ENCODE measurements around the gene CCNB1IP1.
A peak's percentile ranks its signal among the peaks of the same experiment; 100 is the strongest.

Gene CCNB1IP1

DNA sequence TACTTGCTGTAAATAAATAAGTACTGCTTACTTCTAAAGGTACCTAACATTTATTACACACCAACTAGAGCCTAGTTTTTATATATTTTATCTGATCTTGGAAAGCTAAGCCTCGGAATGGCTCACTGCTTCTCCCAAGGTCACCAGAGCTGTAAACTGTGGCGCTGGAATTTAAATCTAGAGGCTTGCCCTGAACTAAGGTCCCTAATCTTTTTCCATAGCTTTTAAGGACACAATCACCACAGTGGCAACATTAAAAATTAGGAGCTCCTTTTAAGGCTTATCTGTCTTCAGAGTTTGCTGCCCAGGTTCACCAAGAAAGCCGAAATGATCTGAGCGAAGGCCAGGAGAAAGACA is 670 bp downstream of the CCNB1IP1 start:
- DNase-seq (ENCODE audit: extremely low spot score): no peak
- POLR2A ChIA-PET: interaction anchor here (0.6 to 9.7 kb wide), 8 partner anchors 10 to 351 kb away, joined by 3 to 162 read pairs (median 4); partner anchors contain the start of genes APEX1, OSGEP, PARP2 and PIP4P1
- TF ChIP-seq LEF1 (IDR thresholded peaks at IDR 0.05; ENCODE audit: borderline replicate concordance) (no peak), FOXM1 (IDR thresholded peaks at IDR 0.05; ENCODE audit: borderline replicate concordance) (no peak), BHLHE40 (IDR thresholded peaks at IDR 0.05; ENCODE audit: borderline replicate concordance) (no peak), ZNF384 (IDR thresholded peaks at IDR 0.05) (no peak), ELF4 (IDR thresholded peaks at IDR 0.05) (no peak), SP1 (IDR thresholded peaks at IDR 0.05) (no peak), HDGF (IDR thresholded peaks at IDR 0.05; ENCODE audit: borderline replicate concordance) (no peak), L3MBTL2 (conservative IDR thresholded peaks at IDR 0.05) (no peak), ARNT (IDR thresholded peaks at IDR 0.05) (no peak), SUZ12 (IDR thresholded peaks at IDR 0.05) (no peak)
- TF ChIP-seq, protein P1, sequence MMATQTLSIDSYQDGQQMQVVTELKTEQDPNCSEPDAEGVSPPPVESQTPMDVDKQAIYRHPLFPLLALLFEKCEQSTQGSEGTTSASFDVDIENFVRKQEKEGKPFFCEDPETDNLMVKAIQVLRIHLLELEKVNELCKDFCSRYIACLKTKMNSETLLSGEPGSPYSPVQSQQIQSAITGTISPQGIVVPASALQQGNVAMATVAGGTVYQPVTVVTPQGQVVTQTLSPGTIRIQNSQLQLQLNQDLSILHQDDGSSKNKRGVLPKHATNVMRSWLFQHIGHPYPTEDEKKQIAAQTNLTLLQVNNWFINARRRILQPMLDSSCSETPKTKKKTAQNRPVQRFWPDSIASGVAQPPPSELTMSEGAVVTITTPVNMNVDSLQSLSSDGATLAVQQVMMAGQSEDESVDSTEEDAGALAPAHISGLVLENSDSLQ (IDR thresholded peaks at IDR 0.05): no peak

DNA sequence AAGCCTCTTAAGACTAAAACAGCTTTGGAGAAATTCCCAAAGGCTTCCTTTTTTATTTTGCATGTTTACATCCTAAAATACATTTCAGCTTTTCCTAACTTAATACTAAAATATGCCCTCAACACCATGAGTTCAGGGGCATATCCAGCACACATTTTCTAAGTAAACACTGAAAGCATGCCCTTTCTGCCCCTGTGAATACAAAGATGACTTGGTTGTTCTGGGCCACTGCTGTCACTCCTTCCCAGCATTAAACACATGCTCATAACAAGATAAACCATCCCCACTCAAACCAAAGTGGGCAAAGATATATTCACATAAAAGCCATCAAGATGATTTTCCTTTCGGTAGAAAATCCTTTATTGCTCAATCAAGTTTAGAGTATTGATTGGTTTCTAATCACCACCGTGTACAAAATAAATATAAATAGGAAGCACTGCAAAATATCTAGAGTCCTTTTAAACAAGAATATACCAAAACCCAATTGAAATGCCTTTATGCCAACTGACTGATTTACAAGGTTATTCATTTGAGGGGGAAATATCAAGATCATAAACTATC is 1.9 kb downstream of the CCNB1IP1 start:
- no peak for DNase-seq (ENCODE audit: extremely low spot score)
- ChIA-PET CTCF (interaction anchor here (0.7 kb wide), 1 partner anchor 81 kb away, joined by 3 read pairs; no protein-coding TSS in a partner anchor), POLR2A (interaction anchor here (2.1 to 9.7 kb wide), 2 partner anchors 11 to 139 kb away, joined by 10 to 162 read pairs; partner anchors contain the start of genes PARP2 and PNP)
- TF ChIP-seq FOXM1 (IDR thresholded peaks at IDR 0.05; ENCODE audit: borderline replicate concordance) (no peak), SUZ12 (IDR thresholded peaks at IDR 0.05) (no peak), ELF4 (IDR thresholded peaks at IDR 0.05) (no peak)

More for the DNA sequence above, 670 bp downstream of the CCNB1IP1 start:
- CTCF ChIA-PET: interaction anchor here (1.0 to 1.9 kb wide), 2 partner anchors 9 to 83 kb away, joined by 3 to 4 read pairs; no protein-coding TSS in a partner anchor

DNA sequence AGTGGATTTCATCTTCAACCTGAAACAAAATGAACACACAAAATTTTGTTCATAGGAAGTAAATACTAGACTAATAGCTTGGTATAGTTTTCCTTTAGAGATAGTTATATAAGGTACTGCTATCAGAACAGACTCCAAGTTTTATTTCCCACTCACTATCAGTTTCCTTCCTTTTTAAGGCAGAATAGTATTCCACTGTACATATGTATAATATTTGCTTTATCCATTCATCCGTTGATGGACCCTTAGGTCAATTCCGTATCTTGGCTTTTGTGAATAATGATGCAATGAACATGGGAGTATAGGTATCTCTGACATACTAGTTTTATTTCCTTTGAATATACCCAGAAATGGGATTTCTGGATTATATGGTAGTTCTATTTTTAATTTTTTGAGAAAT is 3.7 kb downstream of the CCNB1IP1 start:
- TF ChIP-seq, protein P1 (IDR thresholded peaks at IDR 0.05): no peak
- no peak for TF ChIP-seq FOXM1 (IDR thresholded peaks at IDR 0.05; ENCODE audit: borderline replicate concordance)
- TF ChIP-seq BHLHE40 (IDR thresholded peaks at IDR 0.05; ENCODE audit: borderline replicate concordance): no peak
- no peak for TF ChIP-seq SUZ12 (IDR thresholded peaks at IDR 0.05)
- TF ChIP-seq FOXA1 (IDR thresholded peaks at IDR 0.05): no peak
- TF ChIP-seq ZNF384 (IDR thresholded peaks at IDR 0.05): no peak
- no peak for TF ChIP-seq L3MBTL2 (conservative IDR thresholded peaks at IDR 0.05)
- no peak for TF ChIP-seq ARNT (IDR thresholded peaks at IDR 0.05)
- TF ChIP-seq SP1 (IDR thresholded peaks at IDR 0.05): no peak
- TF ChIP-seq LEF1 (IDR thresholded peaks at IDR 0.05; ENCODE audit: borderline replicate concordance): no peak
- DNase-seq (ENCODE audit: extremely low spot score): no peak
- ChIA-PET POLR2A (interaction anchor here (0.6 to 9.7 kb wide), 2 partner anchors 9 to 13 kb away, joined by 3 to 162 read pairs; partner anchors contain the start of gene PARP2), CTCF (interaction anchor here (1.0 to 1.6 kb wide), 2 partner anchors 14 to 87 kb away, joined by 3 to 6 read pairs; partner anchors contain the start of gene PARP2)

DNA sequence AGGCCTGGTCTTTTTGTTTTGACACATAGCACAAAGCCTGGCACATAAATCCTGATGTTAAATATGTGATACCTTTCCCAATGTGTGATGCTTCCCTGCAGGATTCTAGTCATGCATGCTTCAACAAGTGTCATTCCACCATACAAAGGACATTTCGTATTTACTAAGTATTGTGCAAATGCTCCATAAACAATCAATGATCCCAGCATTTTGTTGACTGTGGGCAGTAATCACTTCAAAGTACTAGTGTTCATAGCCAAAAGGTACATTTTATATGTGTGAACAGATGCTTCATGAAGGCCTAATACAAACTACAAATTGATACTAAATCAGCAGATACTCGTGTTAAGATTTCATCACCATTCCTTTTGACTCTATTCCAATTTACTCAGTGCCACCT is 4.4 kb downstream of the CCNB1IP1 start:
- TF ChIP-seq ZNF384 (IDR thresholded peaks at IDR 0.05): no peak
- no peak for TF ChIP-seq FOXA1 (IDR thresholded peaks at IDR 0.05)
- no peak for TF ChIP-seq FOXM1 (IDR thresholded peaks at IDR 0.05; ENCODE audit: borderline replicate concordance)
- no peak for TF ChIP-seq HDGF (IDR thresholded peaks at IDR 0.05; ENCODE audit: borderline replicate concordance)
- TF ChIP-seq CTBP1 (IDR thresholded peaks at IDR 0.05; ENCODE audit: borderline replicate concordance): no peak
- ChIA-PET POLR2A (interaction anchor here (0.6 to 9.7 kb wide), 6 partner anchors 9 to 133 kb away, joined by 3 to 162 read pairs (median 3); partner anchors contain the start of genes APEX1, OSGEP, PARP2 and PIP4P1), CTCF (interaction anchor here (1.0 to 1.7 kb wide), 4 partner anchors 10 to 87 kb away, joined by 3 to 6 read pairs (median 6); partner anchors contain the start of gene PARP2)
- DNase-seq (ENCODE audit: extremely low spot score): no peak

DNA sequence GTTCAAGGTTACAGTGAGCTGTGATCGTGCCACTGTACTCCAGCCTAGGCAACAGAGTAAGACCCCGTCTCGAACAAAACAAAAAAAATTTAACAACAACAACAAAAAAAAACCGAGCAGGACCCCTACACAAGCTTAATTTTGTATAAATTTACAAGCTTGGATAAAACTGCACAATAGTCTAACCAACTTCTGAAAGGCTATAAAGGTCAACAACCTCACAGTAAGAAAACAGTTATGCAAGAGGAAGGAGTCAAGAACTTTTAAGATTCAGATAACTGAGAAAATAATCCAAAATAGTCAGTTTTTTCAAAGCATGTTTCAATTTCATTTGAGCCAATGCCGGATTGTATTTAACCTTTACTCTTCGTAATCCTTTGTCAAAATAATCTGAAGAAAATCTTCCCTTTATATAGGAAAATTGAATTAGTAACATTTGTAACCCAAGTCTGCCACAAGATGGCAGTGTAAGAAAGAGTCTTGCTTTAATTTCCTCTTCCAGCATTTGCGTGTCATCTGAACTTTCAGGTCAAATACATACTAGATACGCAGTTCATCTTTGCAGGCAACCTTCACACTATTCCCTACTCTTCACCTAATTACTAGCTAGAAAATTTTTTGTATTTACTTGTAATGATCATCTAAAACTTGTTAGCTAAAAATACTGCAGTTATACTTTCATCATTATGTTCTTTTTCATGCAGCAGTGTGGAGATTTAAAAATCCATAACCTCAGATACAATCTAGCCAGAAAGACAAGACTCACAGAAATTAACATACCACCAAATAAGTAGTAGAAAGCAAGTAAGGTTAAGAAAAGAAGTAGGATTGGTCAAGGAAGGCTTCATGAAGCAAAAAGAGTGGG is 5.8 kb downstream of the CCNB1IP1 start:
- DNase-seq (ENCODE audit: extremely low spot score): peak; percentile 35
- no peak for TF ChIP-seq SUZ12 (IDR thresholded peaks at IDR 0.05)
- TF ChIP-seq ZNF384 (IDR thresholded peaks at IDR 0.05): no peak
- ChIA-PET POLR2A (interaction anchor here (1.0 to 9.7 kb wide), 5 partner anchors 15 to 354 kb away, joined by 3 to 162 read pairs (median 4); partner anchors contain the start of genes APEX1, OSGEP and PARP2), CTCF (interaction anchor here (0.6 to 2.0 kb wide), 9 partner anchors 10 to 282 kb away, joined by 3 to 8 read pairs (median 4); partner anchors contain the start of gene PARP2)

DNA sequence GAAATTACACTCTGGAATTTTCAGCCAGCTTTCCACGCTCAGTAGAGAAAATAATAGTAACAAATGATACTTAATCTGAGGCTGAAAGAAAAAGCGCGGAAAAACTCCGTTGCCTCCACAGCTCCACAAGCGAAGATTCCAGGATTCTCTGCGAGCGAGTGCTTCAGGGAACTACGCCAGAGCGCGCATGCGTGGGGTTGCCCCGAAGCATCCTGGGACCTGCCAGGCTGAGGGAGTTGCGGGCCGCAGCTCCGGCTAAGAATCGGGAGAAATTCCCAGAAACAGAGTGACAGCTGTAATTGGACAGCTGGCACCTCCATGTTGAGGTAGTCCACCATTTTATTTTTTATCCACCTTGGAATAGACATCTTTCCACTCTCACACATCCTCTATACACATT is 15.4 kb downstream of the CCNB1IP1 start:
- CTCF ChIA-PET: interaction anchor here (1.1 kb wide), 1 partner anchor 10 kb away, joined by 4 read pairs; no protein-coding TSS in a partner anchor
- no peak for TF ChIP-seq NFRKB (IDR thresholded peaks at IDR 0.05)
- no peak for TF ChIP-seq FOXA1 (IDR thresholded peaks at IDR 0.05)
- no peak for TF ChIP-seq ELF4 (IDR thresholded peaks at IDR 0.05)
- TF ChIP-seq SP1 (IDR thresholded peaks at IDR 0.05): no peak
- TF ChIP-seq FOXK2 (IDR thresholded peaks at IDR 0.05): no peak
- TF ChIP-seq ARNT (IDR thresholded peaks at IDR 0.05): no peak
- TF ChIP-seq BHLHE40 (IDR thresholded peaks at IDR 0.05; ENCODE audit: borderline replicate concordance): no peak
- no peak for TF ChIP-seq L3MBTL2 (conservative IDR thresholded peaks at IDR 0.05)
- TF ChIP-seq ZNF384 (IDR thresholded peaks at IDR 0.05): no peak
- no peak for TF ChIP-seq LEF1 (IDR thresholded peaks at IDR 0.05; ENCODE audit: borderline replicate concordance)
- TF ChIP-seq, protein P1 (IDR thresholded peaks at IDR 0.05): no peak
- DNase-seq (ENCODE audit: extremely low spot score): no peak
- POLR2A ChIA-PET: interaction anchor here (1.3 kb wide), 1 partner anchor 25 kb away, joined by 5 read pairs; the partner anchor contains the start of gene PARP2

Data from HEK293T (cell line).